Osteocyte (in vitro differentiated cells): ENCODE data around the gene RAPGEF4. TPM values are rescaled to one million over a fixed set of nuclear protein-coding genes. Genes with fewer than 3 reads are reported as not detected.

Experiments used
- DNase-seq: peaks from one replicate; pipeline ENCODE4 v3.0.0; 2021; ENCODE audit warnings: mixed read lengths; ENCODE audit not compliant: unreplicated experiment; ENCODE audit errors: extremely low spot score
- H3K27ac Mint-ChIP-seq: one replicate; pipeline ENCODE4 v1.8.0; 2021; ENCODE audit warnings: mild to moderate bottlenecking, mixed read lengths; ENCODE audit not compliant: unreplicated experiment
- H3K27me3 Mint-ChIP-seq: one replicate; pipeline ENCODE4 v1.8.0; 2021; ENCODE audit warnings: mixed read lengths; ENCODE audit not compliant: unreplicated experiment
- H3K36me3 Mint-ChIP-seq: one replicate; pipeline ENCODE4 v1.8.0; 2021; ENCODE audit warnings: mixed read lengths; ENCODE audit not compliant: unreplicated experiment
- H3K4me1 Mint-ChIP-seq: one replicate; pipeline ENCODE4 v1.8.0; 2021; ENCODE audit warnings: mixed read lengths; ENCODE audit not compliant: unreplicated experiment
- H3K4me3 Mint-ChIP-seq: one replicate; pipeline ENCODE4 v1.8.0; 2021; ENCODE audit warnings: mild to moderate bottlenecking, moderate library complexity, mixed read lengths; ENCODE audit not compliant: unreplicated experiment
- H3K9me3 Mint-ChIP-seq: one replicate; pipeline ENCODE4 v1.8.0; 2021; ENCODE audit warnings: mixed read lengths; ENCODE audit not compliant: unreplicated experiment
- CTCF ChIP-seq: fragments of 200-600 bp; sonication (generic); IDR thresholded peaks from 2 replicates; pipeline ENCODE4 v1.5.0; 2021; ENCODE audit warnings: antibody characterized with exemption, mild to moderate bottlenecking, moderate library complexity
- total RNA-seq: library from RNA; stranded (reverse); gene quantifications from 2 replicates; pipeline ENCODE4 v1.2.1, GENCODE V29; 2021

Gene RAPGEF4
- total RNA-seq, 1 donor from 2014 or later = 0.91 TPM

DNA sequence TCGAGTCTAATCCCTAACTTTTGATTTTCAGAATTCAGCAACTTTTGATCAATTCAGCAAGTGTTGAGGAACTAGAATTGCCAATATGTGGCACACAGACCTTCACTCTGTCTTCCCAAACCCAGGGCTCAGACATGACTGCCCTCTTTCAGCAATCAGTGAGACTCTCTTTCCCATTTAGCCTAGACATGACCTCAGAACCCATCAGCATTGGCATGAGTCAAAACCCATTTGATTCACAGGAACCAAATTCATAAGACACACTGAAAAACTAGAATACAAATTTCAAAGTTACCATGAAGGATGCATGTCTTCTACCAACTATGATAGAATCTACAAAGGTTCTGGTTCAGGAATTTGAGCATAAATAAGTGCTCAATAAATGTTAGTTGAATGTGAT lies 226.4 kb downstream of the RAPGEF4 start:
- Mint-ChIP-seq H3K27ac (no peak overlapping the region), H3K4me3 (no peak overlapping the region), H3K9me3 (no peaks in the 10 kb centered on the region), H3K4me1 (peaks cover 28% of the 10 kb centered on the region), H3K36me3 (no peaks in the 10 kb centered on the region), H3K27me3 (no peaks in the 10 kb centered on the region)
- TF ChIP-seq CTCF = no peak
- DNase-seq = no peak

DNA sequence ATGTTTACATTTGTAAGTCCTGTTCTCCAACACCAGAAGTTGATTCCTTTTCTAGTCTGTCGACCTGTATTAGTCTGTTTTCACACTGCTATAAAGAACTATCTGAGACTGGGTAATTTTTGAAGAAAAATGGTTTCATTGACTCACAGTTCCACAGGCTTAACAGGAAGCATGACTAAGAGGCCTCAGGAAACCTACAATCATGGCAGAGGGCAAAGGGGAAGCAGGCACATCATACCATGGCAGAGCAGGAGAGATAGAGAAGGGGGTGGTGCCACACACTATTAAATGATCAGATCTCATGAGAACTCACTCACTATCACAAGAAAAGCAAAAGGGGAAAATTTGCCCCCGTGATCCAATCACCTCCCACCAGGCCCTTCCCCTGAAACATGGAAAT lies 227.2 kb downstream of the RAPGEF4 start:
- Mint-ChIP-seq H3K36me3 (no peaks in the 10 kb centered on the region), H3K27ac (peak overlapping the region; percentile 52), H3K4me1 (peaks cover 36% of the 10 kb centered on the region), H3K9me3 (no peaks in the 10 kb centered on the region), H3K4me3 (no peak overlapping the region), H3K27me3 (no peaks in the 10 kb centered on the region)
- DNase-seq = no peak
- no peak for TF ChIP-seq CTCF

DNA sequence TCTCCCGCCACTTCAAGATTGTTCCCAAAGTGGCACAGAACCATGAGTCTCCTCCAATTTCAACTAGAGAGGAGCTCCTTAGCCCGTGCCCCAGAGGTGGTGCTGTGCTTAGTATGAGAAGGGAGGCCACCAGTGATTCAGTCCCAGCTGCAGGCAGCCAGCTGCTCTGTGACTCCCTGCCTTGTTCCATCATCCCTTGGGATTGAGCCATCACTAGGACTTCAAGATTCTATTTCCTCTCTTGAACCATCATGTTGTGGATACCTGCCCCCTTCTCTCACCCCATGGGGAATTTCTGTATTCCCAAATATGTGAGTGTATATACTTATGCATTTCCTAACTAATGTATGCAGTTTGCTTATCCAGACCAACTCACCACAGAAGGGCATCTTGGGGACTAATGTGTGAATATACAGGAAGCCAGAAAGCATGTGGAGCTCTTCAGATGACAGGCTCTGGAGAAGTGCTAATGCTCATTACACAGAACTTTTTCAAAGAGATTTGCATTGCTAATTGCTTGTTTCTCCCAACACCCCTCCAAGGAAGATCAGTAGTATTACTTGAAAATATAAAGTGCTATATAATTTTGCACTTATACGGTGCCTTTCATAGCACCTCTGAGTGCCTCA lies 229.0 kb downstream of the RAPGEF4 start:
- no peak for DNase-seq

GRCh38 chr2:172965433-172966212 lies 230.0 kb downstream of the RAPGEF4 start:
- H3K27ac Mint-ChIP-seq = no peak overlapping the region
- TF ChIP-seq CTCF = no peak
- no peaks in the 10 kb centered on the region for H3K27me3 Mint-ChIP-seq
- DNase-seq = no peak
- peaks cover 64% of the 10 kb centered on the region for H3K4me1 Mint-ChIP-seq
- no peaks in the 10 kb centered on the region for H3K9me3 Mint-ChIP-seq
- no peaks in the 10 kb centered on the region for H3K36me3 Mint-ChIP-seq
- no peak overlapping the region for H3K4me3 Mint-ChIP-seq

More for the DNA sequence above, 229.0 kb downstream of the RAPGEF4 start:
- H3K36me3 Mint-ChIP-seq = no peaks in the 10 kb centered on the region
- H3K4me1 Mint-ChIP-seq = peaks cover 54% of the 10 kb centered on the region
- no peaks in the 10 kb centered on the region for H3K9me3 Mint-ChIP-seq
- no peak for TF ChIP-seq CTCF
- no peak overlapping the region for H3K4me3 Mint-ChIP-seq
- no peaks in the 10 kb centered on the region for H3K27me3 Mint-ChIP-seq
- no peak overlapping the region for H3K27ac Mint-ChIP-seq
